Hematopoietic multipotent progenitor cell treated with erythropoietin and hydrocortisone succinate and interleukin-3 and kit ligand, for 15 days (in vitro differentiated cells): ENCODE results near the gene ZNF598.
"Not testable (repeated sequence)": the region's sequence is repeated elsewhere in the genome, so short reads cannot be mapped to it uniquely, and the experiment has no call there.

ENCODE experiments used
- DNase-seq: peaks from one replicate; pipeline ENCODE4 v3.0.0-alpha.2; 2015; ENCODE audit warnings: low spot score

The ZNF598 gene

GRCh38 chr16:2027024-2028010, 17.7 kb upstream of the ZNF598 start:
- no peak for DNase-seq

GRCh38 chr16:2026461-2027023, 16.9 kb upstream of the ZNF598 start, which contains the start of gene NHERF2:
Gene NHERF2, plus strand, starts transcription at chr16:2026902. Its CDS starts 104 bp downstream, at chr16:2027006.
- no peak for DNase-seq

- no peak for DNase-seq
Measured at GRCh38 chr16:2025878-2026460, 16.3 kb upstream of the ZNF598 start.

GRCh38 chr16:2025251-2025650, 15.6 kb upstream of the ZNF598 start:
- no peak for DNase-seq

- DNase-seq, result no peak
Measured at GRCh38 chr16:2024032-2024420, 14.4 kb upstream of the ZNF598 start.

- peak; percentile 90 for DNase-seq
Measured at GRCh38 chr16:2023092-2024031, 13.7 kb upstream of the ZNF598 start.

- DNase-seq, result no peak
Measured at GRCh38 chr16:2022723-2023091, 13.1 kb upstream of the ZNF598 start.

GRCh38 chr16:2019921-2020831, 10.6 kb upstream of the ZNF598 start:
- DNase-seq, result no peak

GRCh38 chr16:2019518-2019920, 9.9 kb upstream of the ZNF598 start, which contains the start of gene NPW:
Gene NPW, plus strand, starts transcription at chr16:2019785.
- no peak for DNase-seq

- DNase-seq, result no peak
Measured at GRCh38 chr16:2016407-2016922, 6.8 kb upstream of the ZNF598 start.

- no peak for DNase-seq
Measured at GRCh38 chr16:2015947-2016208, 6.3 kb upstream of the ZNF598 start.

GRCh38 chr16:2015117-2015946, 5.7 kb upstream of the ZNF598 start:
- DNase-seq, result no peak

GRCh38 chr16:2013527-2013926, 3.9 kb upstream of the ZNF598 start:
- DNase-seq, result no peak

- DNase-seq, result not testable (repeated sequence)
Measured at GRCh38 chr16:2011726-2012125, 2.1 kb upstream of the ZNF598 start.

- DNase-seq, result no peak
Measured at GRCh38 chr16:2009164-2009711, 383 bp downstream of the ZNF598 start.

GRCh38 chr16:2008631-2009163, 924 bp downstream of the ZNF598 start:
- no peak for DNase-seq

- DNase-seq, result no peak
Measured at GRCh38 chr16:2008009-2008526, 1.6 kb downstream of the ZNF598 start.

- no peak for DNase-seq
Measured at GRCh38 chr16:2007081-2007836, 2.4 kb downstream of the ZNF598 start.
